ENCODE results near the gene CASZ1.

CASZ1 gene

GRCh38 chr1:10777749-10778574, 18.5 kb downstream of the CASZ1 start:
- DNase-seq (ENCODE audit: low read depth): no peak
- TF ChIP-seq CTCF (IDR thresholded peaks at IDR 0.05; ENCODE audit: low read depth, low read length, missing control alignments): no peak
- in situ Hi-C loops (cut with HindIII; ENCODE audit: low sequenced_read_pairs): no loop called here
- no peak overlapping the region for H3K4me3 ChIP-seq (ENCODE audit: low read depth, low read length)

GRCh38 chr1:10776190-10776905, 20.1 kb downstream of the CASZ1 start:
- in situ Hi-C loops (cut with HindIII; ENCODE audit: low sequenced_read_pairs): no loop called here
- H3K4me3 ChIP-seq (ENCODE audit: low read depth, low read length): no peak overlapping the region
- no peak for TF ChIP-seq CTCF (IDR thresholded peaks at IDR 0.05; ENCODE audit: low read depth, low read length, missing control alignments)
- DNase-seq (ENCODE audit: low read depth): no peak

GRCh38 chr1:10775763-10776162, 20.7 kb downstream of the CASZ1 start:
- no peak overlapping the region for H3K4me3 ChIP-seq (ENCODE audit: low read depth, low read length)
- in situ Hi-C loops (cut with HindIII; ENCODE audit: low sequenced_read_pairs): no loop called here
- DNase-seq (ENCODE audit: low read depth): no peak
- no peak for TF ChIP-seq CTCF (IDR thresholded peaks at IDR 0.05; ENCODE audit: low read depth, low read length, missing control alignments)

- in situ Hi-C loops (cut with HindIII; ENCODE audit: low sequenced_read_pairs): no loop called here
- TF ChIP-seq CTCF (IDR thresholded peaks at IDR 0.05; ENCODE audit: low read depth, low read length, missing control alignments): no peak
- no peak overlapping the region for H3K4me3 ChIP-seq (ENCODE audit: low read depth, low read length)
- no peak for DNase-seq (ENCODE audit: low read depth)
Observed at GRCh38 chr1:10774615-10775310, 21.7 kb downstream of the CASZ1 start.

- in situ Hi-C loops (cut with HindIII; ENCODE audit: low sequenced_read_pairs): no loop called here
- no peak for TF ChIP-seq CTCF (IDR thresholded peaks at IDR 0.05; ENCODE audit: low read depth, low read length, missing control alignments)
- no peak overlapping the region for H3K4me3 ChIP-seq (ENCODE audit: low read depth, low read length)
- no peak for DNase-seq (ENCODE audit: low read depth)
Observed at GRCh38 chr1:10773851-10774614, 22.4 kb downstream of the CASZ1 start.

GRCh38 chr1:10773376-10773775, 23.1 kb downstream of the CASZ1 start:
- DNase-seq (ENCODE audit: low read depth): no peak
- TF ChIP-seq CTCF (IDR thresholded peaks at IDR 0.05; ENCODE audit: low read depth, low read length, missing control alignments): no peak
- in situ Hi-C loops (cut with HindIII; ENCODE audit: low sequenced_read_pairs): no loop called here
- no peak overlapping the region for H3K4me3 ChIP-seq (ENCODE audit: low read depth, low read length)

Data from astrocyte of the cerebellum (primary cell).